ENCODE measurements around the gene RCAN1. TPM values are rescaled to one million over a fixed set of nuclear protein-coding genes. Genes with fewer than 3 reads are reported as not detected.

The RCAN1 gene
- polyA plus RNA-seq, 1 donor (not counting 4 experiments of a cell fraction or from before 2014, with no cell fraction given): 21.3 TPM

GRCh38 chr21:34625030-34625593, 10.2 kb upstream of the RCAN1 start:
- no peak overlapping the region for H3K4me2 ChIP-seq (ENCODE audit: control insufficient read depth, extremely low read depth, insufficient read depth, low read depth, low read length)
- no peak overlapping the region for H3K9ac ChIP-seq (ENCODE audit: control insufficient read depth, extremely low read depth, insufficient read depth, low read length)
- no peak for FAIRE-seq
- no peak for DNase-seq (ENCODE audit: low read depth, low spot score)
- dilution Hi-C loops (cut with MboI; ENCODE audit: extremely low pct_ligation_motif_present, low sequenced_read_pairs): no loop called here
- H3K36me3 ChIP-seq (ENCODE audit: control insufficient read depth in 2 of 2, extremely low read depth in 1 of 2, insufficient read depth in 2 of 2, low read length in 2 of 2): no peaks in the 10 kb centered on the region
- TF ChIP-seq EZH2 (IDR thresholded peaks at IDR 0.05; ENCODE audit: low read length) (no peak), CTCF (optimal IDR thresholded peaks at IDR 0.05 in 1 of 3, IDR thresholded peaks at IDR 0.05 in 1 of 3, conservative IDR thresholded peaks at IDR 0.05 in 1 of 3; ENCODE audit: extremely low read depth in 1 of 3, insufficient read depth in 2 of 3, low read length in 3 of 3) (no peak)
- H3K9me3 ChIP-seq (ENCODE audit: control insufficient read depth, low read depth, low read length): no peaks in the 10 kb centered on the region
- no peak overlapping the region for H2AFZ ChIP-seq (ENCODE audit: control insufficient read depth, low read length)
- H3K79me2 ChIP-seq (ENCODE audit: control insufficient read depth, insufficient read depth, low read length): no peaks in the 10 kb centered on the region
- no peak overlapping the region for H3K27ac ChIP-seq (ENCODE audit: control insufficient read depth, insufficient read depth, low read length)
- no peaks in the 10 kb centered on the region for H3K9me1 ChIP-seq (ENCODE audit: control insufficient read depth, extremely low read depth, insufficient read depth, low read length)
- no peaks in the 10 kb centered on the region for H3K4me1 ChIP-seq (ENCODE audit: control insufficient read depth, extremely low read depth, insufficient read depth, low read length)
- peaks cover 13% of the 10 kb centered on the region for H3K27me3 ChIP-seq (ENCODE audit: control insufficient read depth, extremely low read depth, insufficient read depth, low read length)
- H4K20me1 ChIP-seq (ENCODE audit: control insufficient read depth, extremely low read depth, insufficient read depth, low read length): no peaks in the 10 kb centered on the region
- H3K4me3 ChIP-seq (ENCODE audit: control insufficient read depth in 2 of 3, extremely low read depth in 1 of 3, insufficient read depth in 2 of 3, low read depth in 1 of 3, low read length in 3 of 3): no peak overlapping the region

- TF ChIP-seq EZH2 (IDR thresholded peaks at IDR 0.05; ENCODE audit: low read length) (no peak), CTCF (optimal IDR thresholded peaks at IDR 0.05 in 1 of 3, IDR thresholded peaks at IDR 0.05 in 1 of 3, conservative IDR thresholded peaks at IDR 0.05 in 1 of 3; ENCODE audit: extremely low read depth in 1 of 3, insufficient read depth in 2 of 3, low read length in 3 of 3) (no peak)
- Histone ChIP-seq H3K9ac (ENCODE audit: control insufficient read depth, extremely low read depth, insufficient read depth, low read length) (no peak overlapping the region), H3K27ac (ENCODE audit: control insufficient read depth, insufficient read depth, low read length) (no peak overlapping the region), H3K27me3 (ENCODE audit: control insufficient read depth, extremely low read depth, insufficient read depth, low read length) (peaks cover 13% of the 10 kb centered on the region), H3K79me2 (ENCODE audit: control insufficient read depth, insufficient read depth, low read length) (no peaks in the 10 kb centered on the region), H3K4me1 (ENCODE audit: control insufficient read depth, extremely low read depth, insufficient read depth, low read length) (no peaks in the 10 kb centered on the region), H2AFZ (ENCODE audit: control insufficient read depth, low read length) (no peak overlapping the region), H4K20me1 (ENCODE audit: control insufficient read depth, extremely low read depth, insufficient read depth, low read length) (no peaks in the 10 kb centered on the region), H3K36me3 (ENCODE audit: control insufficient read depth in 2 of 2, extremely low read depth in 1 of 2, insufficient read depth in 2 of 2, low read length in 2 of 2) (no peaks in the 10 kb centered on the region), H3K9me3 (ENCODE audit: control insufficient read depth, low read depth, low read length) (no peaks in the 10 kb centered on the region), H3K9me1 (ENCODE audit: control insufficient read depth, extremely low read depth, insufficient read depth, low read length) (no peaks in the 10 kb centered on the region), H3K4me3 (ENCODE audit: control insufficient read depth in 2 of 3, extremely low read depth in 1 of 3, insufficient read depth in 2 of 3, low read depth in 1 of 3, low read length in 3 of 3) (no peak overlapping the region), H3K4me2 (ENCODE audit: control insufficient read depth, extremely low read depth, insufficient read depth, low read depth, low read length) (no peak overlapping the region)
- DNase-seq (ENCODE audit: low read depth, low spot score): no peak
- dilution Hi-C loops (cut with MboI; ENCODE audit: extremely low pct_ligation_motif_present, low sequenced_read_pairs): no loop called here
- no peak for FAIRE-seq
Measured at GRCh38 chr21:34623516-34623915, 8.6 kb upstream of the RCAN1 start.
